ENCODE results near the gene ALMS1.
"Not testable (repeated sequence)": the region's sequence is repeated elsewhere in the genome, so short reads cannot be mapped to it uniquely, and the experiment has no call there.

The ALMS1 gene

GRCh38 chr2:73624036-73624435, 238.4 kb downstream of the ALMS1 start:
- DNase-seq: not testable (repeated sequence)

- DNase-seq: not testable (repeated sequence)
These were observed 239.0 kb downstream of the ALMS1 start for GRCh38 chr2:73624625-73625024.

- not testable (repeated sequence) for DNase-seq
These were observed 240.6 kb downstream of the ALMS1 start for GRCh38 chr2:73626237-73626636.

GRCh38 chr2:73628493-73628892, 242.9 kb downstream of the ALMS1 start:
- not testable (repeated sequence) for DNase-seq

GRCh38 chr2:73630662-73631266, 245.1 kb downstream of the ALMS1 start:
- not testable (repeated sequence) for DNase-seq

- not testable (repeated sequence) for DNase-seq
These were observed 251.3 kb downstream of the ALMS1 start for GRCh38 chr2:73636977-73637376.

- no peak for DNase-seq
These were observed 252.8 kb downstream of the ALMS1 start for GRCh38 chr2:73638429-73638828.

- DNase-seq: no peak
These were observed 254.9 kb downstream of the ALMS1 start for GRCh38 chr2:73640511-73640911.

GRCh38 chr2:73640946-73641766, 255.5 kb downstream of the ALMS1 start:
- no peak for DNase-seq

- no peak for DNase-seq
These were observed 256.1 kb downstream of the ALMS1 start for GRCh38 chr2:73641767-73642062.

GRCh38 chr2:73642338-73643018, 256.8 kb downstream of the ALMS1 start, which contains the start of gene NAT8:
NAT8 (minus strand) TSS chr2:73642422; CDS start chr2:73641628, 794 bp downstream.
- no peak for DNase-seq

- DNase-seq: not testable (repeated sequence)
These were observed 262.1 kb downstream of the ALMS1 start for GRCh38 chr2:73647690-73648089.

GRCh38 chr2:73651591-73652230, 266.1 kb downstream of the ALMS1 start:
- no peak for DNase-seq

GRCh38 chr2:73652348-73652747, 266.7 kb downstream of the ALMS1 start:
- DNase-seq: no peak

- DNase-seq: no peak
These were observed 268.5 kb downstream of the ALMS1 start for GRCh38 chr2:73654175-73654574.
